K562 (cell line): ENCODE measurements around the gene GPR119. TPM values are rescaled to one million over a fixed set of nuclear protein-coding genes. Genes with fewer than 3 reads are reported as not detected.
A peak's percentile ranks its signal among the peaks of the same experiment; 100 is the strongest.

Experiments used
- CHCHD3 ChIP-seq: fragments of 250-450 bp; sonication (Bioruptor Pico); IDR thresholded peaks from 2 replicates; pipeline ENCODE4 v2.1.2; 2022; ENCODE audit warnings: mild to moderate bottlenecking
- EP400 ChIP-seq: fragments of 450-650 bp; IDR thresholded peaks from 2 replicates; pipeline ENCODE4 v1.6.1; 2017; ENCODE audit warnings: antibody characterized with exemption, mild to moderate bottlenecking, moderate library complexity
- MYC ChIP-seq, 2 experiments: fragments of 250-450 bp in 1 of 2; sonication (Bioruptor Pico) in 1 of 2; IDR thresholded peaks; 2 replicates each; pipeline versions ENCODE4 v1.5.1 to v1.6.1; 2012 to 2021; ENCODE audit warnings: low read depth in 2 of 2, borderline replicate concordance in 1 of 2, improper control_type of control experiment in 1 of 2, low read length in 1 of 2, mild to moderate bottlenecking in 1 of 2, moderate library complexity in 1 of 2
- POLR2B ChIP-seq: fragments of 450-650 bp; IDR thresholded peaks from 2 replicates; pipeline ENCODE4 v1.6.1; 2018; ENCODE audit warnings: low read depth; ENCODE audit not compliant: partially characterized antibody
- POLR2G ChIP-seq: fragments of 200-400 bp; formaldehyde crosslinking; IDR thresholded peaks from 2 replicates; pipeline ENCODE4 v1.6.1; 2017; ENCODE audit warnings: low read depth, mild to moderate bottlenecking, antibody characterized with exemption, low read length, moderate library complexity
- POU5F1 ChIP-seq: fragments of 150-350 bp; IDR thresholded peaks from 2 replicates; pipeline ENCODE4 v1.6.1; 2014; ENCODE audit warnings: borderline replicate concordance, low read length, low read depth, mild to moderate bottlenecking; ENCODE audit not compliant: partially characterized antibody
- RBFOX2 ChIP-seq: fragments of 200-400 bp; formaldehyde crosslinking; IDR thresholded peaks from 2 replicates; pipeline ENCODE4 v1.6.1; 2017; ENCODE audit warnings: low read depth, mild to moderate bottlenecking, low read length, moderate library complexity
- TAF7 ChIP-seq: fragments of 450-650 bp; IDR thresholded peaks from 2 replicates; pipeline ENCODE4 v1.6.1; 2016; ENCODE audit warnings: missing genetic modification characterization, missing compliant biosample characterization
- ZBTB17 ChIP-seq: fragments of 450-650 bp; formaldehyde crosslinking; IDR thresholded peaks from 2 replicates; pipeline ENCODE4 v1.4.0; 2020; ENCODE audit warnings: mild to moderate bottlenecking
- ZNF316 ChIP-seq: fragments of 450-650 bp; IDR thresholded peaks from 2 replicates; pipeline ENCODE4 v1.6.1; 2016
- ZNF699 ChIP-seq: fragments of 250-450 bp; sonication (Bioruptor Pico); IDR thresholded peaks from 2 replicates; pipeline ENCODE4 v1.8.0; 2021; ENCODE audit warnings: mild to moderate bottlenecking, moderate library complexity; ENCODE audit not compliant: insufficient replicate concordance
- polyA plus RNA-seq, 8 experiments: library from polyadenylated mRNA; depleted of rRNA in 4 of 8; stranded (reverse) in 5 of 8; unstranded in 3 of 8; fragments of >200 nt; fragmentation: Nextera tagmentation in 2 of 8; fragmentation: Illumina TruSeq in 1 of 8; extraction: Ambion mirVana in 2 of 8; extraction: Trizol in 1 of 8; gene quantifications; 2 replicates each; pipeline versions ENCODE4 v1.2.1 to v1.2.3, GENCODE V29; 2011 to 2014; ENCODE audit warnings: inconsistent platforms in 1 of 8, missing spikeins in 1 of 8
- total RNA-seq, 7 experiments: library from RNA; depleted of rRNA in 6 of 7; stranded (reverse); fragments of >200 nt in 6 of 7; fragmentation: Illumina TruSeq in 2 of 7; extraction: Trizol in 2 of 7; gene quantifications; 2 replicates each; pipeline versions ENCODE4 v1.2.1 to v1.2.3, GENCODE V29; 2011 to 2021; ENCODE audit warnings: low replicate concordance in 1 of 7
- TF ChIP-seq, protein P1 (sequence below): fragments of 450-650 bp; IDR thresholded peaks from 2 replicates; pipeline ENCODE4 v1.6.1; 2016; ENCODE audit warnings: antibody characterized with exemption
- TF ChIP-seq, protein P2 (sequence below), 2 experiments: fragments of 450-650 bp in 1 of 2; sonication (generic) in 1 of 2; formaldehyde crosslinking in 1 of 2; IDR thresholded peaks; 2 replicates each; pipeline versions ENCODE4 v1.7.1 to v1.9.0; 2016 to 2022; ENCODE audit warnings: inconsistent platforms in 1 of 2, mild to moderate bottlenecking in 1 of 2, missing genetic modification reagents in 1 of 2
- TF ChIP-seq, protein P3 (sequence below): fragments of 200-800 bp; sonication (Bioruptor generic); IDR thresholded peaks from 2 replicates; pipeline ENCODE4 v1.6.1; 2017; ENCODE audit warnings: missing genetic modification characterization, missing compliant biosample characterization

The GPR119 gene
- total and polyA plus RNA-seq, 9 of the 15 experiments (the other 6 are each of a cell fraction or from before 2014, with no cell fraction given), result not detected

DNA sequence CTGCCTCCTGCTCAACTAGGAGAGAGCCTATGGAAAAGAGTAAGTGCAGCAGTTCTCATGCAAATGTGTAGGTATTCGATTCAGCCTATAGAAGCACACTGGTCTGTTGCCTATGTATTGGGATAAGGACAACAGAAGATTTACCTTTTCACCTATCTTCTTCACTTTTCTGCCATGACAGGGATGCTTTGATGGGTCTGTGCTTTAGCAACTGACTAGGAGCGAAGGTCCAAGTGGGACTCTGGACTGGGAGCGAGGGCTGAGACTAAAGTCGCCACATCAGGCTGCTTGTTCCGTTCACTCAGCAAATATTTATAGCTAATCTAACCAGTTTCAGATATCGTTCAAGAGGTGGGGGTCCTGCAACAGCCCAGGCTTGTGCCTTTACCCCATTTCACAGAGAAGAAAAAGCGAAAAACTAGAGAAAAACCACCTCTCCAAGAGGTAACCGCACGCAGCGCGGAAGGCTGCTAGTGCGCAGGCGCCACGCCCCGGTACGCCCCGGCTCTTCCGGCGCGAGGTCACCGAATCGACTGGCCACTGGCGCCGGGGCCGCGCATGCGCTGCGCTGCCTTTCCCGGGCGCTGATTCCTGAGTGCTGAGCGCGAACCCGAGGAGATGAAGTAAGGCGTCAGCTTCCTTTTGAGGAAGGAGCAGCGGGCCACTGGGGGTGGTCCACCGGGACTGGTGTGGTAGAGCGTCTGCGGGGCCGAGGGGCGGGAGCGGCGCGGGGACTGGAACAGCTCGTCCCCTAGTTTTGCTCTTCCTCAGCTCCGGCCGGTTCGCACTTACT is 16.1 kb upstream of the GPR119 start, which contains the start of gene RBMX2 (continued):
- TF ChIP-seq, protein P1, sequence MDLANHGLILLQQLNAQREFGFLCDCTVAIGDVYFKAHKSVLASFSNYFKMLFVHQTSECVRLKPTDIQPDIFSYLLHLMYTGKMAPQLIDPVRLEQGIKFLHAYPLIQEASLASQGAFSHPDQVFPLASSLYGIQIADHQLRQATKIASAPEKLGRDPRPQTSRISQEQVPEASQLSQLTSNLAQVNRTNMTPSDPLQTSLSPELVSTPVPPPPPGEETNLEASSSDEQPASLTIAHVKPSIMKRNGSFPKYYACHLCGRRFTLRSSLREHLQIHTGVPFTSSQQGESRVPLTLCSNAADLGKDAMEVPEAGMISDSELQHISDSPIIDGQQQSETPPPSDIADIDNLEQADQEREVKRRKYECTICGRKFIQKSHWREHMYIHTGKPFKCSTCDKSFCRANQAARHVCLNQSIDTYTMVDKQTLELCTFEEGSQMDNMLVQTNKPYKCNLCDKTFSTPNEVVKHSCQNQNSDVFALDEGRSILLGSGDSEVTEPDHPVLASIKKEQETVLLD, result peak; percentile 94
- no peak for TF ChIP-seq CHCHD3
- TF ChIP-seq POLR2B, result peak; percentile 88
- TF ChIP-seq, protein P2, sequence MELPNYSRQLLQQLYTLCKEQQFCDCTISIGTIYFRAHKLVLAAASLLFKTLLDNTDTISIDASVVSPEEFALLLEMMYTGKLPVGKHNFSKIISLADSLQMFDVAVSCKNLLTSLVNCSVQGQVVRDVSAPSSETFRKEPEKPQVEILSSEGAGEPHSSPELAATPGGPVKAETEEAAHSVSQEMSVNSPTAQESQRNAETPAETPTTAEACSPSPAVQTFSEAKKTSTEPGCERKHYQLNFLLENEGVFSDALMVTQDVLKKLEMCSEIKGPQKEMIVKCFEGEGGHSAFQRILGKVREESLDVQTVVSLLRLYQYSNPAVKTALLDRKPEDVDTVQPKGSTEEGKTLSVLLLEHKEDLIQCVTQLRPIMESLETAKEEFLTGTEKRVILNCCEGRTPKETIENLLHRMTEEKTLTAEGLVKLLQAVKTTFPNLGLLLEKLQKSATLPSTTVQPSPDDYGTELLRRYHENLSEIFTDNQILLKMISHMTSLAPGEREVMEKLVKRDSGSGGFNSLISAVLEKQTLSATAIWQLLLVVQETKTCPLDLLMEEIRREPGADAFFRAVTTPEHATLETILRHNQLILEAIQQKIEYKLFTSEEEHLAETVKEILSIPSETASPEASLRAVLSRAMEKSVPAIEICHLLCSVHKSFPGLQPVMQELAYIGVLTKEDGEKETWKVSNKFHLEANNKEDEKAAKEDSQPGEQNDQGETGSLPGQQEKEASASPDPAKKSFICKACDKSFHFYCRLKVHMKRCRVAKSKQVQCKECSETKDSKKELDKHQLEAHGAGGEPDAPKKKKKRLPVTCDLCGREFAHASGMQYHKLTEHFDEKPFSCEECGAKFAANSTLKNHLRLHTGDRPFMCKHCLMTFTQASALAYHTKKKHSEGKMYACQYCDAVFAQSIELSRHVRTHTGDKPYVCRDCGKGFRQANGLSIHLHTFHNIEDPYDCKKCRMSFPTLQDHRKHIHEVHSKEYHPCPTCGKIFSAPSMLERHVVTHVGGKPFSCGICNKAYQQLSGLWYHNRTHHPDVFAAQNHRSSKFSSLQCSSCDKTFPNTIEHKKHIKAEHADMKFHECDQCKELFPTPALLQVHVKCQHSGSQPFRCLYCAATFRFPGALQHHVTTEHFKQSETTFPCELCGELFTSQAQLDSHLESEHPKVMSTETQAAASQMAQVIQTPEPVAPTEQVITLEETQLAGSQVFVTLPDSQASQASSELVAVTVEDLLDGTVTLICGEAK (IDR thresholded peaks at IDR 0.05), result 0 out of 2 replicates have a peak, but pooled peaks have one; percentile 32
- TF ChIP-seq, protein P2 (CRISPR knock-in tag; IDR thresholded peaks at IDR 0.05), result no peak
- TF ChIP-seq POU5F1, result peak; percentile 7
- TF ChIP-seq MYC (IDR thresholded peaks at IDR 0.05; ENCODE audit: low read depth, low read length), result peak; percentile 47
- TF ChIP-seq MYC (CRISPR knock-in tag; IDR thresholded peaks at IDR 0.05; ENCODE audit: borderline replicate concordance, low read depth), result no peak
- no peak for TF ChIP-seq ZNF699
- peak; percentile 81 for TF ChIP-seq RBFOX2
- no peak for TF ChIP-seq TAF7
- TF ChIP-seq POLR2G, result peak; percentile 80
- TF ChIP-seq ZNF316, result peak; percentile 53; the same call in 1 of the 2 replicates
- TF ChIP-seq, protein P3, sequence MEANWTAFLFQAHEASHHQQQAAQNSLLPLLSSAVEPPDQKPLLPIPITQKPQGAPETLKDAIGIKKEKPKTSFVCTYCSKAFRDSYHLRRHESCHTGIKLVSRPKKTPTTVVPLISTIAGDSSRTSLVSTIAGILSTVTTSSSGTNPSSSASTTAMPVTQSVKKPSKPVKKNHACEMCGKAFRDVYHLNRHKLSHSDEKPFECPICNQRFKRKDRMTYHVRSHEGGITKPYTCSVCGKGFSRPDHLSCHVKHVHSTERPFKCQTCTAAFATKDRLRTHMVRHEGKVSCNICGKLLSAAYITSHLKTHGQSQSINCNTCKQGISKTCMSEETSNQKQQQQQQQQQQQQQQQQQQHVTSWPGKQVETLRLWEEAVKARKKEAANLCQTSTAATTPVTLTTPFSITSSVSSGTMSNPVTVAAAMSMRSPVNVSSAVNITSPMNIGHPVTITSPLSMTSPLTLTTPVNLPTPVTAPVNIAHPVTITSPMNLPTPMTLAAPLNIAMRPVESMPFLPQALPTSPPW (CRISPR knock-in tag), result peak; percentile 46
- no peak for TF ChIP-seq ZBTB17 (CRISPR knock-in tag)
- TF ChIP-seq EP400, result peak; percentile 58
